ENCODE measurements around the gene COPS7B. TPM values are rescaled to one million over a fixed set of nuclear protein-coding genes. Genes with fewer than 3 reads are reported as not detected.
"Not testable (repeated sequence)": the region's sequence is repeated elsewhere in the genome, so short reads cannot be mapped to it uniquely, and the experiment has no call there.

COPS7B gene
- total RNA-seq: 34.3 and 35.7 TPM in 2 replicates
- long read RNA-seq, transcript COPS7B-201 (7 exons, 2,544 nt): major isoform, 21 of 35 reads
- long read RNA-seq, transcript COPS7B-207 (7 exons, 1,103 nt): minor isoform, 8 of 35 reads
- long read RNA-seq, partial matches to known transcripts: 0 of 35 reads
- long read RNA-seq, other reads (novel, unspliced or antisense): 4 of 35 reads

DNA sequence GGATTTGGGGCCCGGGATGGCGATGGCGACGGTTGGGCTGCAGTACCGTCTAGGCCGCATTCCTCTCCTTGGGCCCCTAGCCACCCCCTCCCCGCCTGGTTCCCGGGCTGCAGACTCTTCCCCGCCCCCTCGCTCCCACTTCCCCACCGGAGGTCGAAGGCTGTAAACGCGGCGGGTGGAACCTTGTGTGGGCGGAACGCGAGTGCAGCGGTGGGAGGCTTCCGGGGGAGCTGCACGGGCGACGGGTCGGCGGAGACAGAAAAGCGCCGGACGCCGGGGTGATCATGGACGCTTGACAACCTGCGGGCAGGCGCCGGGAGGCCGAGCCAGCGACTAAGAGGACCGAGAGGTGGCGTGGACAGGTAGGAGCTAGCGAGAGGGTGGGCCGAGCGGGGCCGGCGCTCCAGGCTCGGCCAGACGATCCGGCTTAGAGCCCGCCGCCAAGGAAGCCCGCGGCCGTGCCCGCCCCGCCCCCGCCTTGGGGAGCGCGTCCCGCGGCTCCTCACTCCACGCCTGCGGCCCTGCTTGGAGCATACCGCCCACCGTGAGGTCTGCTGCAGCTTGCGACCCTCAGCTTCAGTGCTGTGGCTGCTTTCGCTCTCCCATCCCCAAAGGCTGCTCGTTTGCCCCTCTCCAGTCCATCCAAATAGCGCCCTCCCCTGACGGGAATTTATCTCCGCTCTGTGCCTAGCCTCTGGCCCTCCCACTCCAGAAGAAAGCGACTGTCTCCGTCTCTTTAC is at the start of gene COPS7B:
COPS7B (plus strand) TSS at position 269 of the 740 bp plus-strand sequence. CDS start 2,126 bp downstream, outside the sequence.
- TF ChIP-seq, protein P1, sequence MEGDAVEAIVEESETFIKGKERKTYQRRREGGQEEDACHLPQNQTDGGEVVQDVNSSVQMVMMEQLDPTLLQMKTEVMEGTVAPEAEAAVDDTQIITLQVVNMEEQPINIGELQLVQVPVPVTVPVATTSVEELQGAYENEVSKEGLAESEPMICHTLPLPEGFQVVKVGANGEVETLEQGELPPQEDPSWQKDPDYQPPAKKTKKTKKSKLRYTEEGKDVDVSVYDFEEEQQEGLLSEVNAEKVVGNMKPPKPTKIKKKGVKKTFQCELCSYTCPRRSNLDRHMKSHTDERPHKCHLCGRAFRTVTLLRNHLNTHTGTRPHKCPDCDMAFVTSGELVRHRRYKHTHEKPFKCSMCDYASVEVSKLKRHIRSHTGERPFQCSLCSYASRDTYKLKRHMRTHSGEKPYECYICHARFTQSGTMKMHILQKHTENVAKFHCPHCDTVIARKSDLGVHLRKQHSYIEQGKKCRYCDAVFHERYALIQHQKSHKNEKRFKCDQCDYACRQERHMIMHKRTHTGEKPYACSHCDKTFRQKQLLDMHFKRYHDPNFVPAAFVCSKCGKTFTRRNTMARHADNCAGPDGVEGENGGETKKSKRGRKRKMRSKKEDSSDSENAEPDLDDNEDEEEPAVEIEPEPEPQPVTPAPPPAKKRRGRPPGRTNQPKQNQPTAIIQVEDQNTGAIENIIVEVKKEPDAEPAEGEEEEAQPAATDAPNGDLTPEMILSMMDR (IDR thresholded peaks at IDR 0.05): peak; percentile 67
- H3K4me1 Mint-ChIP-seq (ENCODE audit: unreplicated experiment): peaks cover 44% of the 10 kb centered on the region
- peak; percentile 92 for DNase-seq (ENCODE audit: extremely low spot score, unreplicated experiment)
- H3K36me3 Mint-ChIP-seq (ENCODE audit: unreplicated experiment): peaks cover 2% of the 10 kb centered on the region
- H3K9me3 Mint-ChIP-seq (ENCODE audit: unreplicated experiment): no peaks in the 10 kb centered on the region
- no peaks in the 10 kb centered on the region for H3K27me3 Mint-ChIP-seq (ENCODE audit: unreplicated experiment)
- peak within 1 kb of the TSS; percentile 90 for H3K4me3 Mint-ChIP-seq (ENCODE audit: unreplicated experiment)
- H3K27ac Mint-ChIP-seq (ENCODE audit: unreplicated experiment): peak within 1 kb of the TSS; percentile 85

DNA sequence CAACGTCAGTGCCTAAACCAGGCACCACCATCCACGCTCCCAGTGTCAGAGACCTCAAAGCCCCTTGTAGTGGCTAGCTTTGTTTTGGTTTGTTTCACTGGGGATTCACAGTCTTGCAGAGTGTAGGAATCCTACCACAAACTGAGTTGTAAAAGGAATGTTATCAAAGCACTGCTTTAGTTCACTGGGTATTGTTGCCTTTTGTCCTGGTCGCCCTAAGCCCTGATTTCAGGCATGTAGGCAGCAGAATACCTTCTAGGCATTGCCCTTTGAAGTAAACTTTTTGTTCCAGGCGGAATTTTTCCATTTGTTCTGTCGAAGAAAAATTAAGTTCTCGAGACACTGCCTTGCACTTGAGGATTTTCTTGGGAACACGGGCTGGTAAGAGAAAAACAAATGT is 48.5 kb upstream of the COPS7B start:
- TF ChIP-seq, protein P1 (IDR thresholded peaks at IDR 0.05): no peak
- Mint-ChIP-seq H3K4me1 (ENCODE audit: unreplicated experiment) (no peaks in the 10 kb centered on the region), H3K36me3 (ENCODE audit: unreplicated experiment) (peaks cover 23% of the 10 kb centered on the region), H3K9me3 (ENCODE audit: unreplicated experiment) (no peaks in the 10 kb centered on the region), H3K27ac (ENCODE audit: unreplicated experiment) (no peak overlapping the region), H3K4me3 (ENCODE audit: unreplicated experiment) (no peak overlapping the region), H3K27me3 (ENCODE audit: unreplicated experiment) (no peaks in the 10 kb centered on the region)
- DNase-seq (ENCODE audit: extremely low spot score, unreplicated experiment): no peak

DNA sequence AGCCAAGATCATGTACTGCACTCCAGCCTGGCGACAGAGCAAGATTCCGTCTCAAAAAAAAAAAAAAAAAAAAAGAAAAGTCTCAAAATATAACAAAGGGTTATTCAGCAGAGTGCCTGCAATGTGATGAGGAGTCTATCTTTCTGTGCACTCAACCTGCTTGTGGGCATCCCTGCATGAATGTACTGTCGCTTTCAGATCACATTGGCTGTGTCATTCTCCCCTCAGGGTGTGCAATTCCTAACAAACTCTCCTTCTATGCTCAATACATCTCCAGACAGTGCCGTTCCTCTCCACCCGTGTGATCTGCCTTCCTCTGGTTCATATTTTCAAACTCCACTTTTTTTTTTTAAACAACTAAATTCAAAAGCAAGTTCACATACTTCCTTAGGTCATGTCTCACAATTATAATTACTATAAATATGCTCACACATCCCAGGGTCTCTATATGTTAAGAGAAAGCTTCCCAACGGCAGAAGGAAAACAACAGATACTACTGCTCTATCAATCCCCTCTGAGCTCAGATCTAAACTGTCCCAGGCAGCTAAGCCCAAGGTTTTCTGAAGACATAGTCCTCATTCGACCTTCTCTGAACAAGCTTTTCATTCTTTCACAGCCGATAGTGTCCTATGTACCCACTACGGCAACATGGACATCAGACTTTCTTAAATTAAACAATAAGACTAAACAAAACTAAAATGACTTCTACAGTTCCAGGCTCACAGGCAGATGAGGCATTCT is 42.7 kb upstream of the COPS7B start:
- Mint-ChIP-seq H3K9me3 (ENCODE audit: unreplicated experiment) (no peaks in the 10 kb centered on the region), H3K4me3 (ENCODE audit: unreplicated experiment) (no peak overlapping the region), H3K27ac (ENCODE audit: unreplicated experiment) (peak overlapping the region; percentile 21), H3K4me1 (ENCODE audit: unreplicated experiment) (peaks cover 13% of the 10 kb centered on the region), H3K27me3 (ENCODE audit: unreplicated experiment) (no peaks in the 10 kb centered on the region), H3K36me3 (ENCODE audit: unreplicated experiment) (peaks cover 12% of the 10 kb centered on the region)
- TF ChIP-seq, protein P1 (IDR thresholded peaks at IDR 0.05): no peak
- no peak for DNase-seq (ENCODE audit: extremely low spot score, unreplicated experiment)

DNA sequence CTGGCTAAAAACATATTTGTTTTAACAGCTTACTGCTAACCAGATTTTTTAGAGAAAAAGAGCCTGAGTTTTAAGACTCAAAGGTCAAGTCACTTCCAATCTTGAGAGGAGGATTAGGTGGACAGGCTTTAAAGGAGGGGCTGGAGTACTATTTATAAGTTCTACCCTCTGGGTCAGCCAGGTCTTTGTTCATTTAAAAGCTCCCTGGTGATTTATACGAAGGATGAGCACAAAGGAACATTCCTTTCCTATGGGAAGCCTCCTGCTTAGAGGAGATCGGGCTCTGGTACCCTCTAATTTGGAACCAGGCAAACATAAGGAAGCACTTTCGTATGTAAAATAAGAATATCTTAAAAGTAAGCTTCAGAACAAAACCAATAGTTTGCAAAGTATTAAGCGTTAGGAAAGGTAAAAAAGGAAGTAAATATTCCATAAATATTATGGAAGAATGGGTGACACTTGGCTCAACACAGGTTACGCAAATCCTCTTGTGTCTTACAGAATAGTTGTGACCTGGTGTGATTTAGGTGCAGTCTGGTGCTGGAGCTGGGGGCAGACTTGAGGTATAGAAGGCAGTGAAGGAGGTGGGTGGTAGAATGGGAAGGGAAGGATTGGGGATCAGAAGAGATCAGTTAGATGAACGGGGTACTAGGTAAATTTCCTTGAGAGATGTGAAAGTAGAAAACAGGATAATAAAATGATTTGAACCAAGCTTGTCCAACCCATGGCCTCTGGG is 40.8 kb upstream of the COPS7B start:
- Mint-ChIP-seq H3K4me1 (ENCODE audit: unreplicated experiment) (peaks cover 13% of the 10 kb centered on the region), H3K27ac (ENCODE audit: unreplicated experiment) (no peak overlapping the region), H3K4me3 (ENCODE audit: unreplicated experiment) (no peak overlapping the region), H3K9me3 (ENCODE audit: unreplicated experiment) (no peaks in the 10 kb centered on the region), H3K27me3 (ENCODE audit: unreplicated experiment) (no peaks in the 10 kb centered on the region), H3K36me3 (ENCODE audit: unreplicated experiment) (peaks cover 4% of the 10 kb centered on the region)
- TF ChIP-seq, protein P1 (IDR thresholded peaks at IDR 0.05): no peak
- DNase-seq (ENCODE audit: extremely low spot score, unreplicated experiment): no peak

DNA sequence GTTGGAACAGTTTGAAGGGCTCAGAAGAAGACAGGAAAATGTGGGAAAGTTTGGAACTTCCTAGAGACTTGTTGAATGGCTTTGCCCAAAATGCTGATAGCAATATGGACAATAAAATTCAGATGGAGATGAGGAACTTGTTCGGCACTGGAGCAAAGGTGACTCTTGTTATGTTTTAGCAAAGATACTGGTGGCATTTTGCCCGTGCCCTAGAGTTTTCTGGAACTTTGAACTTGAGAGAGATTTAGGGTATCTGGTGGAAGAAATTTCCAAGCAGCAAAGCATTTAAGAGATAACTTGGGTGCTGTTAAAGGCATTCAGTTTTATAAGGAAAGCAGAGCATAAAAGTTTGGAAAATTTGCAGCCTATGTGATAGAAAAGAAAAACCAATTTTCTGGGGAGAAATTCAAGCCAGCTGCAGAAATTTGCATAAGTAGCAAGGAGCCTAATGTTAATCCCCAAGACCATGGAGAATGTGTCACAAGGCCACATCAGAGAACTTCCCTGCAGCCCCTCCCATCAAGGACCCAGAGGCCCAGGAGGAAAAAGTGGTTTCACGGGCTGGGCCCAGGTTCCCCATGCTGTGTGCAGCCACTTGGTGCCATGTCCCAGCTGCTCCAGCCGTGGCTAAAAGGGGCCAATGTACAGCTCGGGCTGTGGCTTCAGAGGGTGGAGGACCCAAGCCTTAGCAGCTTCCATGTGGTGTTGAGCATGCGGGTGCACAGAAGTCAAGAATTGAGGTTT is 37.9 kb upstream of the COPS7B start:
- not testable (repeated sequence) for H3K27me3 Mint-ChIP-seq (ENCODE audit: unreplicated experiment); H3K36me3 Mint-ChIP-seq (ENCODE audit: unreplicated experiment); DNase-seq (ENCODE audit: extremely low spot score, unreplicated experiment); H3K27ac Mint-ChIP-seq (ENCODE audit: unreplicated experiment); H3K9me3 Mint-ChIP-seq (ENCODE audit: unreplicated experiment); H3K4me3 Mint-ChIP-seq (ENCODE audit: unreplicated experiment)
- peaks cover 13% of the 10 kb centered on the region for H3K4me1 Mint-ChIP-seq (ENCODE audit: unreplicated experiment)

DNA sequence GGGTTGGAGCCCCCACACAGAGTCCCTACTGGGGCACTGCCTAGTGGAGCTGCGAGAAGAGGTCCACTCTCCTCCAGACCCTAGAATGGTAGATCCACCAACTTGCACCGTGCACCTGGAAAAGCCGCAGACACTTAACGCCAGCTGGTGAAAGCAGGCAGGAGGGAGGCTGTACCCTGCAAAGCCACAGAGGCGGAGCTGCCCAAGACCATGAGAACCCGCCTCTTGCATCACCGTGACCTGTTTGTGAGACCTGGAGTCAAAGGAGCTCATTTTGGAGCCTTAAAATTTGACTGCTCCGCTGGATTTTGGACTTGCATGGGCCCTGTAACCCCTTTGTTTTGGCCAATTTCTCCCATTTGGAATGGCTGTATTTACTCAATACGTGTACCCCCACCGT is 37.2 kb upstream of the COPS7B start:
- not testable (repeated sequence) for H3K9me3 Mint-ChIP-seq (ENCODE audit: unreplicated experiment); H3K27me3 Mint-ChIP-seq (ENCODE audit: unreplicated experiment); DNase-seq (ENCODE audit: extremely low spot score, unreplicated experiment); H3K4me1 Mint-ChIP-seq (ENCODE audit: unreplicated experiment); H3K36me3 Mint-ChIP-seq (ENCODE audit: unreplicated experiment); H3K4me3 Mint-ChIP-seq (ENCODE audit: unreplicated experiment); H3K27ac Mint-ChIP-seq (ENCODE audit: unreplicated experiment)
